SU-DHL-6 (cell line): ENCODE measurements around the gene FAM184A.

Experiments used
- CTCF ChIP-seq: fragments of 200-600 bp; sonication (generic); IDR thresholded peaks from one replicate; pipeline ENCODE4 v1.5.1; 2017; ENCODE audit warnings: antibody characterized with exemption, mild to moderate bottlenecking, low read length, moderate library complexity; ENCODE audit not compliant: insufficient read depth, poor library complexity, severe bottlenecking
- EZH2phosphoT487 ChIP-seq: fragments of 200-600 bp; sonication (generic), shearing (Covaris generic); conservative IDR thresholded peaks from 2 replicates; pipeline ENCODE4 v1.6.1; 2018; ENCODE audit warnings: mild to moderate bottlenecking, antibody characterized with exemption, low read length, moderate library complexity, mixed read lengths

- no peak for TF ChIP-seq CTCF
- no peak for TF ChIP-seq EZH2phosphoT487
These were observed 86.2 kb downstream of the FAM184A start for GRCh38 chr6:118992186-118992795.
